Measurements from ENCODE around the gene PRDM2. TPM values are rescaled to one million over a fixed set of nuclear protein-coding genes. Genes with fewer than 3 reads are reported as not detected.

The PRDM2 gene
- total RNA-seq, 1 experiment from 2014 or later: 28.4 TPM

DNA sequence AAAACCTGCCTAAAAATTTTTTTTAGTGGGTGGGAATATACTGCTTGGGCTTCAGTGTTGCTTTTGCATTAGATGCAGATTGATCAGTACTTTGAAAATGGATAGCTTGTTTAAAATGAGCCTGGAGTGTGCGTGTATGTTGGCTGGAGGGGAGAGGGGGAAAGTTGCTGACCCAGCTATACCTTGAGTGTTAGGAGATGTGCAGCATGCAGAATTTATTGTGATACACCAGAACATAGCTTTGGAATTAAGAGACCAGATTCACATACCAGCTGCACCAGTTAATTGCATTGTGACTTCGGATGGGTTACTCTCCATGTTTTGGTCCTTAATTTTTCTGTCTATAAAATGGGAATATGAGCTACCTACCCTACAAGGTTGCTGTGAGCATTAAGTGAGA, 60.4 kb downstream of the PRDM2 start:
- Histone ChIP-seq H3K27me3 (no peaks in the 10 kb centered on the region), H3K27ac (no peak overlapping the region), H3K4me3 (no peak overlapping the region), H3K9me3 (replicated peaks) (no peaks in the 10 kb centered on the region), H3K4me1 (peaks cover 34% of the 10 kb centered on the region), H3K36me3 (peaks cover 2% of the 10 kb centered on the region; the same call in 1 of the 2 replicates)
- DNase-seq: no peak

DNA sequence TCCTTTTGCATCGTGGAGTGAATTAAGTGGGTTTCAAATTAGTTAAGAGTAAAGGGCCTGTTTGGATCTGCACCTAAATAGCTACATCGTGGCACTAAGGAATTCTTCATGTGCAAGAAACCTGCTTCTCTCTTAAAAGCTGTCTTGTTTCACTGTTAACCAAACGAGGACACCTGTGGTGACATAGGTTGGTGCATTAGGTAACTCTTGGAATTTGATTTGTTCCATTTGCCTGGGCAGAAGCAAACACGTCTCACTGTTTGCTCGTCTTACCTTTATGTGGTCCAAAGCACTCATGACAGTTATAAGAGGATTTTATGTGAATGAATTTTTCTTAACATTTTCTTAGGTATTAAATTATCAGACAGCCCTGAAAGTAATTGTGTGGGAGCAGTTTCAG, 60.9 kb downstream of the PRDM2 start:
- no peaks in the 10 kb centered on the region for H3K27me3 ChIP-seq
- 0 out of 2 replicates have a peak, but pooled peaks cover 2% of the 10 kb centered on the region for H3K36me3 ChIP-seq
- peaks cover 34% of the 10 kb centered on the region for H3K4me1 ChIP-seq
- H3K27ac ChIP-seq: no peak overlapping the region
- no peak for DNase-seq
- no peak overlapping the region for H3K4me3 ChIP-seq
- no peaks in the 10 kb centered on the region for H3K9me3 ChIP-seq (replicated peaks)

DNA sequence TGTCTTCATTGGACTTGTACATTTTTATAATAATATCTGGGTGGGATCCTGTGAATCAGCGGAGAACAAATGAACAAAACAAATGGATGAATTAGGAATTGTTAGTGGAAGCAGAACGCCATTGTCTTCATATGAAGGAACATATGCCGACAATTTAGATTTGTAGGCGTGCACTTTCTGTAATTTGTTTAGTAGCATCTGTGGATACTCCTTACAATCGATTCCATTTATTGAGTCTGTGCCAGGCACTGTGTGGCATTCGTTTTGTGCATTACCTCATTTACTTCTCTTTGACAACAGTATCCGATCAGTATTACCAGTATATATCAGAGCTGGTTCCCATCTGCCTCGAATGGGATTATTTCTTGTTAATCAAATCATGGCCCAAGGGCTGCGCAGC, 61.9 kb downstream of the PRDM2 start:
- no peaks in the 10 kb centered on the region for H3K9me3 ChIP-seq (replicated peaks)
- H3K36me3 ChIP-seq: 0 out of 2 replicates have a peak, but pooled peaks cover 2% of the 10 kb centered on the region
- no peak overlapping the region for H3K27ac ChIP-seq
- DNase-seq: no peak
- H3K4me3 ChIP-seq: no peak overlapping the region
- no peaks in the 10 kb centered on the region for H3K27me3 ChIP-seq
- H3K4me1 ChIP-seq: peaks cover 31% of the 10 kb centered on the region

DNA sequence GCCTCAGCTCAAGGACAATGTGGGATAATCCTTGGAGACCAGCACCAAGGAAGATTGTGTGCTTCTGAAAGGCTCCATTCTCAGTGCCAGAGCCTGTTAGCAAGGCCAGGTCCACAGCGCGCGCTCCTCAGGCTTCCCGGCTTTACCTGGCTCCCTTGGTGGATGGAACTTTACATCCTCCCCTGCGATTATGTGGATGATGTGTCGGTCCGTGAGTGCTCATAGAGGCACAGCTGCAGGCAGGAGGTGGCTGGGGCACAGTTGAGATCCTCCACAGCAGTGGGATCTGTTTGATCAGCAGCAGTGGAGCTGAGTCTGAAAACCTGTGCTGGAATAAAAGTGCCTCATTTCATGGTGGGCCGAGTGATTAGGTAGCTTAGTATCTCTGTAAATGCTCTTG, 62.7 kb downstream of the PRDM2 start:
- Histone ChIP-seq H3K27ac (no peak overlapping the region), H3K9me3 (replicated peaks) (no peaks in the 10 kb centered on the region), H3K4me3 (no peak overlapping the region), H3K36me3 (0 out of 2 replicates have a peak, but pooled peaks cover 2% of the 10 kb centered on the region), H3K27me3 (no peaks in the 10 kb centered on the region), H3K4me1 (peaks cover 24% of the 10 kb centered on the region)
- peak in 1 of 2 experiments; percentile 21 for DNase-seq

DNA sequence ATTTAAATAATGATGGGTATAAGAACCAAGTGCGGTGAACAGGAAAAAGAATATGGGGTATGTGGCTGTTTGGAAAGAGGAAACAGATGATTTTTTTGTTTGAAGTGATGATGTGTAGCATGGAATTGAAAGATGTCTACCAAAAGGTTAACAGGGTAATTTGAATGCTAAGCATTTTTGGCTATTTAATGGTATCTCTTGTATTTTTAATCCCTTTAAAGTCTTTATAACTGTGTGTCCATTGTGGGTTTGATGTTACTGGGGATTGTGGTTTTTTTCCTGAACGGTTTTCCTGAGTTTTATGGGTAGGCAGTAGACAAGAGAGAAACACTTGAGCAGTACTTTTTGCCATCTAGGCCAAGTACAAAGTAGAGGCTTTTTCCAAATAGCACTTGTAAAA, 63.2 kb downstream of the PRDM2 start:
- no peaks in the 10 kb centered on the region for H3K27me3 ChIP-seq
- no peak for DNase-seq
- no peak overlapping the region for H3K4me3 ChIP-seq
- H3K9me3 ChIP-seq (replicated peaks): no peaks in the 10 kb centered on the region
- peaks cover 24% of the 10 kb centered on the region for H3K4me1 ChIP-seq
- H3K36me3 ChIP-seq: 0 out of 2 replicates have a peak, but pooled peaks cover 2% of the 10 kb centered on the region
- no peak overlapping the region for H3K27ac ChIP-seq

DNA sequence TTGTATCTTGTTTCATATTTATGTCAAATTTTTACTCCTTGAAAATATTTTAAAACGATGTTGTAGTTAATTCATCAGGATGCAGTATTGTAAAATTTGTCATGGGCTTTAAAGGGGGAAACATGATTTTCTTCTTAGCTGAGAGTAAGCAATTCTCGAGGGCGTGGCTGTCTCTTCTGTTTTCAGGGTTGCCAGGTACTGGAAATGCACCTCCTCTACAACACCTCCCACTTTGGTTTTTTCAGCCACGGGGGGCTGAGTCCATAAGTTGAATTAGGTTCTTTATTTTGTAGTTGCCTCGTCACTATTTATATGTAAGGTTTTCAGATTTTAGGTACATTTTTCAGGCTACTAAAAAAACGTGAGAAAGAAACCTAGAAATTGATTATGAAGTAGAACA, 64.0 kb downstream of the PRDM2 start:
- no peak overlapping the region for H3K4me3 ChIP-seq
- no peak for DNase-seq
- no peaks in the 10 kb centered on the region for H3K9me3 ChIP-seq (replicated peaks)
- H3K4me1 ChIP-seq: peaks cover 24% of the 10 kb centered on the region
- no peaks in the 10 kb centered on the region for H3K27me3 ChIP-seq
- H3K27ac ChIP-seq: no peak overlapping the region
- 0 out of 2 replicates have a peak, but pooled peaks cover 2% of the 10 kb centered on the region for H3K36me3 ChIP-seq

DNA sequence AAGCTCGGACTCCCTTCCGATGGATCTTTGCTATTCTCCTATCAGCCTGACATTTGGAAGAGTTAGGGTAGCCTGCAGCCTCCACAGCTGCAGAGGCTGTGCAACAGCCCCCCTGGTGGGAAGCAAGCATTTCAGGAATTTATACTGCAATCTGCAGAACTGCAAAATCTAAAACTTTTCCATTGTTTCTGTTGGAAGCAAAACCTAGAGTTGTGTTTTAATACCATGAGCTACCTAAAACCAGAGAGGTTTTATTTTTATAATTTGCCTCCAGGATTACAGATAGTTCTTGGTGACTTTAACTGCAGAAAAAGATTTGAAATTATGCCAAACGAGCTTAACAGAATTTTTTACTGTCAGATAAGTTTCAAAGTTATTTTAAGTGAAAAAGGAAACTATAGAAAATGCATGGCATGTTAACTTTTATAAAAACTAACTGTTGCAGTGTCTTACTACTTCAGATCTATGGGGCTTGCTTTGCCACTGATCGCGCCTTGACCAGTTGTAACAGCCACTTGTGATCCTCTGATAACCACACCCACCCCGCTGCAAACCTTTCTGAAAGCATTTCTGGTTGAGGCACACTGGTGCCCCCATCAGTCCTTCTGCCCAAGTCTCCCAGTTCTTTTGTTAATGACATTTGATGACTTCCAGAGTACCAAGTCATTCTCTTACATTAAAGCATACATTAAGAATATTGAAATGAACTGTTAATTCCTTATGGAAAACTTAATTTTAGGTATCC, 64.8 kb downstream of the PRDM2 start:
- Histone ChIP-seq H3K27me3 (no peaks in the 10 kb centered on the region), H3K4me1 (peaks cover 24% of the 10 kb centered on the region), H3K9me3 (replicated peaks) (no peaks in the 10 kb centered on the region), H3K4me3 (no peak overlapping the region), H3K27ac (no peak overlapping the region), H3K36me3 (0 out of 2 replicates have a peak, but pooled peaks cover 2% of the 10 kb centered on the region)
- peak; percentile 47 to 52 for DNase-seq

DNA sequence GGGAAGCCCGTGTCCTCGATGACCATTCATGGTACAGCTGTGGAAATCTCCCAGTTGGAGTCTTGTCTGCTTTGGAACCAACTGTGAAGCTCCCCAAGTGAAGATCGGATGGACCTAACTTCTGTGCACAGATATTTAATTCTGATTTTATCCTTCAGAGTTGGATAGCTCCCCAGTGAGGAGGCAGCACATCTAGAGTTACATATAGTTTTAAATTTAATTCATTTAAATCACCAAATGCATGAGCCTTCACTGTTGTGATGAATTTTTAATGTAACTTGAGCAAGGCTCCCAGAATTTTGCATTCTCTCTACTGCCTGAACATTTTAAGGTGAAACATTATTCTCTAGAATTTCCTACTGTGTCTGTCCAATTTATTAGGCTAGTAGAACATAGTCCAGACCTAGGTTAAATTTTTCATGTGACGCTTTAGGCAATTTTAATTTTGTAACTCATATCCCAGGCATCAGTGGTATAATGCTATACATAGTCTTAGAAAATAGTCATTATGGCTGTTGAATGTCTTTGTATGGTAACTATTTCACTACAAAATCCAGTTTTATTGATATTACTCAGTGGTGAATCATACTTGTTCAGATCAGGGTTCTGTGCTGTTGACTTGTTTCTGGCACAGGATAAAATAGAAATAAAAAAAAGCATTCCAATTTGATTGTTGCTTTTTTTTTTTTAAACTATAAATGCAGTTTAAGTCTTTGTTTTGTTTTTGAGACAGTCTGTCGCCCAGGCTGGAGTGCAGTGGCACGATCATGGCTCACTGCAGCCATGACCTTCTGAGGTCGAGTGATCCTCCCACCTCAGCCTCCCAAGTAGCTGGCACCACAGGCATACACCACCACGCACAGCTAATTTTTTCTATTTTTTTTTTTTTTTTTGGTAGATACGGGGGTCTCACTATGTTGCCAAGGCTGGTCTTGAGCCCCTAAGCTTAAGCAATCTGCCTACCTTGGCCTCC, 66.9 kb downstream of the PRDM2 start:
- peaks cover 24% of the 10 kb centered on the region for H3K4me1 ChIP-seq
- no peak overlapping the region for H3K4me3 ChIP-seq
- H3K9me3 ChIP-seq (replicated peaks): no peaks in the 10 kb centered on the region
- no peak for DNase-seq
- H3K27me3 ChIP-seq: no peaks in the 10 kb centered on the region
- no peak overlapping the region for H3K27ac ChIP-seq
- H3K36me3 ChIP-seq: no peaks in the 10 kb centered on the region

DNA sequence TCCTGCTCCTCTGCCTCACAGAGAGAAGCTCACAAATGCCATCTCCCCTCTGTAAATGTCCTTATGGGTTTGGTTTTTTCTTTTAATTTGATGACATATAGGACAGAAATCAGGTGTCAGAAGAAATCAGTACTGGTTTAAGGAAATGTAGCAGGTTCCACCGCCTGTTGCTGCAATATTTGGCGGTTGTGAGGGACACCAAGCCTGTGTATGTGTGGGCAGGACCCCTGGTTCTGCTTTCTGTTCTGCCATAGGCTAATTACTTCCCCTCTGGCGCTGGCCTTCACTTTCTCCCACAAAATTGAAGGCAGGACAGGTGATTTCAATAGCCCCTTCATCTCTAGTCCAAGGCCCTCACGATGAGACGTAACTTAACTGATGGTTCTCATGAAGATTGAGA, 69.2 kb downstream of the PRDM2 start:
- no peaks in the 10 kb centered on the region for H3K27me3 ChIP-seq
- H3K4me1 ChIP-seq: peaks cover 9% of the 10 kb centered on the region
- no peak for DNase-seq
- H3K4me3 ChIP-seq: no peak overlapping the region
- peaks cover 10% of the 10 kb centered on the region for H3K36me3 ChIP-seq
- no peak overlapping the region for H3K27ac ChIP-seq
- no peaks in the 10 kb centered on the region for H3K9me3 ChIP-seq (replicated peaks)

DNA sequence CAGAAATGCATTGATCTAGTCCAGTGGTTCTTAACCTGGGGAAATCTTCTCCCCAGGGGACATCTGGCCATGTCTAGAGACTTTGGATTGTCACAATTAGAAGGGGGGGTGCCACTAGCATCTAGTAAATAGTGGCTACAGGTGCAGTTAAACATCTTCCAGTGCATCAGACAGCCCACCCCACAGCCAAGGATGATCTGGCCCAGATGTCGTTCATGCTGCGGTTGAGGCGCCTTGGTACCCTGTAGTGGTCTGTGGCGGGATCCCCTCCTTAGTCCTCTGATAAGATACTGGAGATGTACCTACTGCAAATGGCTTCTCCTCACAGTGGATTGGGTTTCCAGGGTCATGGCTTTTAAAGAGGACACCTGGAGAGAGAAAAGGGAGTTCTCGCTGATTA, 69.8 kb downstream of the PRDM2 start:
- no peak for DNase-seq

DNA sequence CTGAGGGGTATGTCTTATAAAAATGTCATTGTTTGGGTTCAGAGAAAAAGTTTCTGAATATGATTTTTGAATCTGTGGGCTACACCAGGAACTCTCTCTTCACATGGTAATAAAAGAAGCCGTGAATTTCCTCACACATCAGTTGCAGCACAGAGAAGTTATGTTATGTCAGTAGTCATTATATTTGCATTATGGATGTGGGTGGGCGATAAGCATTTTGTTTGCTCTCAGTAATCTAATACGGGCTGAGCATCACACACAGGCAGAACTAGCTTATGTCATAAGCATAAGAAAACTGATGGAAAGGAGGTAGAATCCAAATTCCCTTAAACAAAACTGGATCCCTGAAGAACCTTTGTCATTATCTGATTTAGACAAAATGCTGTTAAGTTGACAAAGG, 70.8 kb downstream of the PRDM2 start:
- no peaks in the 10 kb centered on the region for H3K4me1 ChIP-seq
- H3K4me3 ChIP-seq: no peak overlapping the region
- DNase-seq: no peak
- H3K36me3 ChIP-seq: peaks cover 15% of the 10 kb centered on the region
- no peak overlapping the region for H3K27ac ChIP-seq
- H3K9me3 ChIP-seq (replicated peaks): no peaks in the 10 kb centered on the region
- H3K27me3 ChIP-seq: no peaks in the 10 kb centered on the region

More for the DNA sequence above, 69.8 kb downstream of the PRDM2 start:
- Histone ChIP-seq H3K27ac (no peak overlapping the region), H3K4me3 (no peak overlapping the region), H3K4me1 (peaks cover 3% of the 10 kb centered on the region), H3K36me3 (peaks cover 11% of the 10 kb centered on the region), H3K27me3 (no peaks in the 10 kb centered on the region), H3K9me3 (replicated peaks) (no peaks in the 10 kb centered on the region)

DNA sequence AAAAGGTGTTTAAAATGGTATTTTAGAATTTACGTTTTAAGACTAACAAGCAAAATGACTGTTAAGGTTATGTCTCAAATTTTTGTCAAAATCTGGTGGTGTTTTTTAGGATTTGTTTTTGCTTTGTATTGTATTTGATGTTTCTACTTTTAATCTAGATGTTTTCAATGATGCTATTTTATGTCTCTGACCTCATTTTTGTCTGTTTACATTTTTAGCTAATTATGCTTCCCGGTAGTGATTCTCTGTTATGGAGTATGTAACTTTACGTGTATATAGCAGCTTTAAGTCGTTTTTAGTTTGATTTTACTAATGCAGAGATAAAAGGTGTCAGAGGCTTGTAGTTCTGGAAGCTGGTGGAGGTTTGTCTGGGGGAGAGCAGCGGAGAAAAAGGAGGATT, 71.8 kb downstream of the PRDM2 start:
- no peaks in the 10 kb centered on the region for H3K4me1 ChIP-seq
- no peaks in the 10 kb centered on the region for H3K27me3 ChIP-seq
- H3K4me3 ChIP-seq: no peak overlapping the region
- no peak overlapping the region for H3K27ac ChIP-seq
- no peak for DNase-seq
- peaks cover 20% of the 10 kb centered on the region for H3K36me3 ChIP-seq
- H3K9me3 ChIP-seq (replicated peaks): no peaks in the 10 kb centered on the region

DNA sequence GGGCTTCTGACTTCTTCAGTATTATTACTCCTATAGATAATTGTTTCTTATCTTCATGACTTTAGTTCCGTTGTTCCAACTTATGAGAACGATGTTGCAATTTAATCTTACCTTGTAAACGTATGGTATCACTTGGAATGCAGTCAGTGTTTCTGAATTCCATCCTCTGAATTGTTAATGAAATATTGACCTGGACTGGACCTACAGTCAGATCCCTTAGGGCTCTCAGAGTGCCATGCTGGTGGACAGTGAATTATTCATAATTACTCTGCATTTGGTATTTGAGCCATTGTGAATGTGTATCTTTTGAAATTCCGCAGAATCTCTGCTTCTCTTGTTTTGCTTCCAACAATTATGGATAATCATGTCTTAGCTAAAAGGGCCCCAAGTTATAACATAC, 72.3 kb downstream of the PRDM2 start:
- no peak overlapping the region for H3K4me3 ChIP-seq
- no peaks in the 10 kb centered on the region for H3K4me1 ChIP-seq
- H3K27me3 ChIP-seq: no peaks in the 10 kb centered on the region
- H3K36me3 ChIP-seq: peaks cover 26% of the 10 kb centered on the region
- H3K9me3 ChIP-seq (replicated peaks): no peaks in the 10 kb centered on the region
- DNase-seq: no peak
- H3K27ac ChIP-seq: no peak overlapping the region

DNA sequence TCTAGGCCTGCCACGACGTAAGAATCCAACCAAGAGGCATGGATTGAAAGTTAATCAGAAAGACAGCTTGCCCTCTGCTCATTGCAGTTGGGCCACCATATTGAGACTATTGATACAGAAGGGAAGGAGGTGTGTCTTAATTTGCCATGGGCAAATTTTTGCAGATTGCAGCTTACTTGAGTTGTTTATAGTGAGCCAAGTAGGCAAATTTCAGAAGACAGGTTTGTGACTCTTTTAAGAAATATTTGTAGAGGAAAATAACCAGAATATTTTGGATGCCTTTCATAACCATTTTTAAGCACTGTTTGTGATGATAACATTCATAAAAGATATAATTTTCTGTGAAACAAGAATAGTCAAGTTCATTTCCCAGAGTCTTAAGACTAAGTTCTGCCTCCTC, 74.1 kb downstream of the PRDM2 start:
- DNase-seq: no peak
- Histone ChIP-seq H3K9me3 (replicated peaks) (no peaks in the 10 kb centered on the region), H3K27me3 (no peaks in the 10 kb centered on the region), H3K4me1 (no peaks in the 10 kb centered on the region), H3K4me3 (no peak overlapping the region), H3K36me3 (peaks cover 43% of the 10 kb centered on the region), H3K27ac (no peak overlapping the region)

DNA sequence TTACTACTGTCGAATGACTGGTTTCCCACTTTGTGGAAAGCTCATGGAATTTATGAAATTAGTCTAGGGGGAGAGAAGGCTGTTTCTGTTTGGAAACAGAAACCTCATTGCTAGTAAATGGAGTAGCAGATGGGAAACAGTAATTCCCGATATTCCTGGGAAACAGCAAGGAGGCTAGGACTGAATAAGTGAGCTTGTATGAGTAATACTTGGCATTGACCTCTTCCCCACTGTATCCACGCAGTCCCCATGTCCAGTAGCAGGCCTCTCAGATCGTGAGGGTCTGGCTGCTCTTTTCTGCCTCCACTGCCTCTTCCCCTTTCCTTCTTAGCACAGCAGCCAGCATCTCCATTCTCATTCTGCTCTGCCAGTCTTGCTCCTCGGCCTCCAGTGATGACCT, 75.5 kb downstream of the PRDM2 start:
- Histone ChIP-seq H3K27me3 (no peaks in the 10 kb centered on the region), H3K4me3 (no peak overlapping the region), H3K27ac (no peak overlapping the region), H3K36me3 (peaks cover 53% of the 10 kb centered on the region), H3K9me3 (replicated peaks) (no peaks in the 10 kb centered on the region), H3K4me1 (no peaks in the 10 kb centered on the region)
- no peak for DNase-seq

Measured in SJCRH30 (cell line).